Suprapubic skin (tissue), 4 donors: ENCODE data around the gene HLCS.

Experiments used
- POLR2A ChIP-seq, 2 donors: fragments of 450-650 bp; IDR thresholded peaks; one replicate each; pipeline ENCODE4 v1.6.1; 2017; ENCODE audit warnings: antibody characterized with exemption in 2 of 2, mild to moderate bottlenecking in 2 of 2, moderate library complexity in 2 of 2
- POLR2AphosphoS5 ChIP-seq, 3 donors: sonication (generic); formaldehyde crosslinking; IDR thresholded peaks; one replicate each; pipeline ENCODE4 v1.6.1; 2017; ENCODE audit warnings: antibody characterized with exemption in 3 of 3
- TF ChIP-seq, protein P1 (sequence below), 2 donors: fragments of 200-600 bp in 1 of 2; fragments of 450-650 bp in 1 of 2; sonication (generic) in 1 of 2; IDR thresholded peaks; one replicate each; pipeline ENCODE4 v1.5.1; 2016 to 2019; ENCODE audit warnings: antibody characterized with exemption in 2 of 2, mild to moderate bottlenecking in 1 of 2, moderate library complexity in 1 of 2

DNA sequence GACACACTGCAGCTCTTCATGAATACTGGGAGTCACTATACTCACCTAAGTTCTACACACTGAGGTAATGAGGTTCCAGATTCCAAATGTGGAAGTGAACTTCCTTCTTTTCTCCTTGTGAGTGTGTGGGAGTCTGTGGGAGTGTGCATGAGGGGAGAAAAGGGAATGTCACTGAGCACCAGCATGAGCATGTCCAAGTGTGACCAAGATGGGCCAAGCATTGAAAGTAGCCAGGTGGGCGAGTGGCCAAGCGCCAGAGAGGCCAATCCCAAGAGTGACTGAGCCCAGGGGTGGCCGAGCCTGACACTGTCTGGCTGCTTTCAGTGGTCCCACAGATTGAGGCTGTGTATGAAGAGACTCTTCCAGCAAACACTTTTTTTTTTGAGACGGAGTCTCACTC lies 132.3 kb downstream of the HLCS start:
- TF ChIP-seq POLR2AphosphoS5 (IDR thresholded peaks at IDR 0.05), result no peak
- TF ChIP-seq, protein P1, sequence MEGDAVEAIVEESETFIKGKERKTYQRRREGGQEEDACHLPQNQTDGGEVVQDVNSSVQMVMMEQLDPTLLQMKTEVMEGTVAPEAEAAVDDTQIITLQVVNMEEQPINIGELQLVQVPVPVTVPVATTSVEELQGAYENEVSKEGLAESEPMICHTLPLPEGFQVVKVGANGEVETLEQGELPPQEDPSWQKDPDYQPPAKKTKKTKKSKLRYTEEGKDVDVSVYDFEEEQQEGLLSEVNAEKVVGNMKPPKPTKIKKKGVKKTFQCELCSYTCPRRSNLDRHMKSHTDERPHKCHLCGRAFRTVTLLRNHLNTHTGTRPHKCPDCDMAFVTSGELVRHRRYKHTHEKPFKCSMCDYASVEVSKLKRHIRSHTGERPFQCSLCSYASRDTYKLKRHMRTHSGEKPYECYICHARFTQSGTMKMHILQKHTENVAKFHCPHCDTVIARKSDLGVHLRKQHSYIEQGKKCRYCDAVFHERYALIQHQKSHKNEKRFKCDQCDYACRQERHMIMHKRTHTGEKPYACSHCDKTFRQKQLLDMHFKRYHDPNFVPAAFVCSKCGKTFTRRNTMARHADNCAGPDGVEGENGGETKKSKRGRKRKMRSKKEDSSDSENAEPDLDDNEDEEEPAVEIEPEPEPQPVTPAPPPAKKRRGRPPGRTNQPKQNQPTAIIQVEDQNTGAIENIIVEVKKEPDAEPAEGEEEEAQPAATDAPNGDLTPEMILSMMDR (IDR thresholded peaks at IDR 0.05), result no peak
- TF ChIP-seq POLR2A (IDR thresholded peaks at IDR 0.05), result no peak
